Chondrocyte (in vitro differentiated cells): ENCODE results near the gene MRPS15. TPM values are rescaled to one million over a fixed set of nuclear protein-coding genes. Genes with fewer than 3 reads are reported as not detected.

Source experiments
- DNase-seq: peaks from one replicate; pipeline ENCODE4 v3.0.0; 2021; ENCODE audit warnings: mixed read lengths, low spot score
- H3K27ac Mint-ChIP-seq: one replicate; pipeline ENCODE4 v1.8.0; 2021; ENCODE audit warnings: mild to moderate bottlenecking, moderate library complexity, mixed read lengths; ENCODE audit not compliant: unreplicated experiment
- H3K27me3 Mint-ChIP-seq: 2 replicates; pipeline ENCODE4 v1.8.0; 2021; ENCODE audit warnings: low read depth, mixed read lengths
- H3K36me3 Mint-ChIP-seq: 2 replicates; pipeline ENCODE4 v1.8.0; 2021; ENCODE audit warnings: low read depth, mixed read lengths
- H3K4me1 Mint-ChIP-seq: 2 replicates; pipeline ENCODE4 v1.8.0; 2021; ENCODE audit warnings: low read depth, mild to moderate bottlenecking, mixed read lengths
- H3K4me3 Mint-ChIP-seq: one replicate; pipeline ENCODE4 v1.8.0; 2021; ENCODE audit warnings: mild to moderate bottlenecking, moderate library complexity, mixed read lengths; ENCODE audit not compliant: unreplicated experiment
- H3K9me3 Mint-ChIP-seq: 2 replicates; pipeline ENCODE4 v1.8.0; 2021; ENCODE audit warnings: low read depth, mixed read lengths
- CTCF ChIP-seq: fragments of 200-600 bp; sonication (generic); IDR thresholded peaks from 2 replicates; pipeline ENCODE4 v1.5.0; 2021; ENCODE audit warnings: antibody characterized with exemption, mild to moderate bottlenecking, moderate library complexity
- total RNA-seq: library from RNA; stranded (reverse); gene quantifications from 3 replicates; pipeline ENCODE4 v1.2.1, GENCODE V29; 2021

MRPS15 gene
- total RNA-seq, 1 donor from 2014 or later, result 51.3 TPM

GRCh38 chr1:36486439-36487335 is 22.5 kb upstream of the MRPS15 start:
- no peak overlapping the region for H3K4me3 Mint-ChIP-seq
- no peak overlapping the region for H3K27ac Mint-ChIP-seq

GRCh38 chr1:36486093-36486438 is 21.9 kb upstream of the MRPS15 start:
- no peak overlapping the region for H3K4me3 Mint-ChIP-seq
- TF ChIP-seq CTCF, result no peak
- H3K27ac Mint-ChIP-seq, result no peak overlapping the region
- peaks cover 43% of the 10 kb centered on the region for H3K27me3 Mint-ChIP-seq
- H3K9me3 Mint-ChIP-seq, result no peaks in the 10 kb centered on the region
- no peaks in the 10 kb centered on the region for H3K4me1 Mint-ChIP-seq
- no peaks in the 10 kb centered on the region for H3K36me3 Mint-ChIP-seq
- no peak for DNase-seq

More at GRCh38 chr1:36486439-36487335, 22.5 kb upstream of the MRPS15 start:
- TF ChIP-seq CTCF, result no peak
- Mint-ChIP-seq H3K27me3 (peaks cover 41% of the 10 kb centered on the region), H3K9me3 (no peaks in the 10 kb centered on the region), H3K4me1 (no peaks in the 10 kb centered on the region), H3K36me3 (no peaks in the 10 kb centered on the region)
- no peak for DNase-seq

GRCh38 chr1:36484099-36484498 is 19.9 kb upstream of the MRPS15 start:
- H3K36me3 Mint-ChIP-seq, result no peaks in the 10 kb centered on the region
- H3K4me3 Mint-ChIP-seq, result no peak overlapping the region
- H3K9me3 Mint-ChIP-seq, result no peaks in the 10 kb centered on the region
- TF ChIP-seq CTCF, result no peak
- no peak overlapping the region for H3K27ac Mint-ChIP-seq
- H3K4me1 Mint-ChIP-seq, result no peaks in the 10 kb centered on the region
- DNase-seq, result no peak
- H3K27me3 Mint-ChIP-seq, result peaks cover 49% of the 10 kb centered on the region

GRCh38 chr1:36482724-36483388 is 18.7 kb upstream of the MRPS15 start, which contains the start of gene CSF3R:
Gene CSF3R, minus strand, starts transcription at chr1:36482913. Its CDS starts 3,417 bp downstream, at chr1:36479496.
- no peaks in the 10 kb centered on the region for H3K4me1 Mint-ChIP-seq
- peaks cover 41% of the 10 kb centered on the region for H3K27me3 Mint-ChIP-seq
- no peak within 1 kb of the TSS for H3K27ac Mint-ChIP-seq
- no peak for DNase-seq
- no peak for TF ChIP-seq CTCF
- no peaks in the 10 kb centered on the region for H3K36me3 Mint-ChIP-seq
- H3K9me3 Mint-ChIP-seq, result no peaks in the 10 kb centered on the region
- H3K4me3 Mint-ChIP-seq, result no peak within 1 kb of the TSS
